Stomach (tissue), 9 donors: ENCODE measurements around the gene ITGA5. TPM values are rescaled to one million over a fixed set of nuclear protein-coding genes. Genes with fewer than 3 reads are reported as not detected.

Experiments used
- DNase-seq, 2 donors: peaks; one replicate each; pipeline versions ENCODE4 v3.0.0 to v3.0.0-alpha.2; 2013 to 2019
- H3K27ac ChIP-seq, 5 donors: fragments of 200-600 bp in 4 of 5; sonication (generic) in 4 of 5; one replicate each; pipeline ENCODE4 v1.5.1; 2013 to 2019; ENCODE audit warnings: mild to moderate bottlenecking in 1 of 5, moderate library complexity in 1 of 5
- H3K27me3 ChIP-seq, 3 donors: fragments of 200-600 bp; sonication (generic); one replicate each; pipeline ENCODE4 v1.5.1; 2017 to 2019; ENCODE audit warnings: mixed run types in 1 of 3
- H3K36me3 ChIP-seq, 4 donors: fragments of 200-600 bp; sonication (generic); 1 replicate in 3 of 4; 2 replicates in 1 of 4; pipeline ENCODE4 v1.5.1; 2016 to 2019
- H3K4me1 ChIP-seq, 4 donors: fragments of 200-600 bp; sonication (generic); one replicate each; pipeline ENCODE4 v1.5.1; 2016 to 2019
- H3K4me3 ChIP-seq, 4 donors: fragments of 200-600 bp; sonication (generic) in 3 of 4; one replicate each; pipeline ENCODE4 v1.5.1; 2016 to 2019; ENCODE audit warnings: mild to moderate bottlenecking in 1 of 4
- H3K9me3 ChIP-seq, 4 donors: fragments of 200-600 bp; sonication (generic); one replicate each; pipeline ENCODE4 v1.5.1; 2016 to 2019
- EP300 ChIP-seq: sonication (generic); formaldehyde crosslinking; IDR thresholded peaks from one replicate; pipeline ENCODE4 v1.6.1; 2017; ENCODE audit warnings: antibody characterized with exemption
- POLR2A ChIP-seq, 4 donors: fragments of 450-650 bp; IDR thresholded peaks; one replicate each; pipeline ENCODE4 v1.6.1; 2016; ENCODE audit warnings: antibody characterized with exemption in 4 of 4, control low read depth in 2 of 4, mild to moderate bottlenecking in 1 of 4, moderate library complexity in 1 of 4
- POLR2AphosphoS5 ChIP-seq, 3 donors: sonication (generic); formaldehyde crosslinking; IDR thresholded peaks; one replicate each; pipeline ENCODE4 v1.6.1; 2016; ENCODE audit warnings: antibody characterized with exemption in 3 of 3
- WGBS, 5 donors: extraction: QIAGEN DNeasy Blood & Tissue Kit in 3 of 5; methylation state at CpG; one replicate each; pipeline versions ENCODE4 v1.1.5 to v1.1.7; 2013 to 2018; 5-methylcytosine and 5-hydroxymethylcytosine counted together
- intact Hi-C: fragments of 100-400 bp; cut with DNase I; formaldehyde crosslinking; loops from one replicate; pipeline ENCODE4 v1.15.1; 2023; ENCODE audit warnings: low total_unique reads
- polyA plus RNA-seq, 3 donors: library from polyadenylated mRNA; stranded (reverse); fragments of 200-250 nt; gene quantifications; one replicate each; pipeline ENCODE4 v1.2.3, GENCODE V29; 2013
- total RNA-seq, 5 donors: library from RNA; depleted of rRNA; stranded (reverse); fragments of >200 nt; gene quantifications; one replicate each; pipeline versions ENCODE4 v1.1.0 to v1.2.3, GENCODE V29; 2014 to 2016
- TF ChIP-seq, protein P1 (sequence below), 7 experiments: fragments of 450-650 bp in 4 of 7; fragments of 200-600 bp in 3 of 7; sonication (generic) in 3 of 7; IDR thresholded peaks; one replicate each; pipeline ENCODE4 v1.5.1; 2016 to 2019; ENCODE audit warnings: antibody characterized with exemption in 7 of 7, control low read depth in 2 of 7, mild to moderate bottlenecking in 1 of 7
- donor health status: healthy with polysubstance abuse.
- donor health status: Bipolar disorder and iron deficiency.
- donor health status: healthy.

Gene ITGA5
- total and polyA plus RNA-seq, 8 donors: 29.3 to 182 (median 85.0) TPM

DNA sequence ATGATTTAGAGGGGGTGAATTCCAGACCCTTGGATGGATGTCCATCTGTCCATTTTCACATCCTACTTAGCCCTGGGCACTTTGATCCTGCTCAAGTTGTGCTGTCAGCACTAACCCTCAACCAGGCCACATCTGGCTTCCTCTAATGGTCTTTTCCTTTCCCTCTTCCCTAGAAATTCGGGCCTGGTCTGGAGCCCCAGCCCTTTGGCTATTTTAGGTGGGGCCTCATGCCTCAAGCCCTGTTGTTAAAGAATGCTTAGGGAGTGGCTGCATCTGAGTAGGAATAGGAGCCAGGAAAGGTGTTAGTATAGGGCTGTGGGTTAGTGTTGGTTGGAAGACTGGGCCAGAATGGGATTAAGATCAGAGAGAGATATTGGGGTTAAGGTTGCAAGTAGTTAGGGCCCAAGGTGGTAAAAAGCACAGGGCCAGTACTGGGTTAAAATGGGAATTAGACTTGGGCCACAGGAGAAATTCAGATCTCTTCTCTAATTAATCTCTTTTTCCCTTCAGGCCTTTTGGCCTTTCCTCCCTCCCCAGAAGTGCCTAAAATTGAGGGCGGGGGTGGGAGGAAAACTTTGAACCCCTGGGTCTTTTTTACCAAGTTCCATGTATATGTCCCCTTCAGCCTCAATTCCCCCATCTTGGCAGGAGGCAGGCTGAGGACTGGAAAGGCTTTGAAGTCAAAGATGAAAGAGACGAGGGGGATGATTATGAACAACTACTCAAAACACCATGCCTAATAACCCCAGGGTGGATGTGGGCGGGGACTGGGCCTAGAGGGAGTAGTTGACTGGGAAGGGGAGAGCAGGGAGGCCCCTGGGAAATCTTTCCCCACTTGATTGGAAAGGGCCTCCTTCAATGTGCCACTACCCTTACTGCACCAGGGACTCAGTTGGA, 30.6 kb downstream of the ITGA5 start:
- Histone ChIP-seq H3K36me3 (peaks cover 0 to 11% (median 0%) of the 10 kb centered on the region in 4 donors), H3K4me1 (peaks cover 0 to 58% (median 28%) of the 10 kb centered on the region in 4 donors), H3K9me3 (no peaks in the 10 kb centered on the region), H3K27me3 (no peaks in the 10 kb centered on the region), H3K27ac (peak overlapping the region in 1 of 5 donors; percentile 46), H3K4me3 (no peak overlapping the region)
- TF ChIP-seq EP300: no peak
- no peak for TF ChIP-seq POLR2AphosphoS5 (IDR thresholded peaks at IDR 0.05)
- no peak for TF ChIP-seq POLR2A (IDR thresholded peaks at IDR 0.05)
- TF ChIP-seq, protein P1, sequence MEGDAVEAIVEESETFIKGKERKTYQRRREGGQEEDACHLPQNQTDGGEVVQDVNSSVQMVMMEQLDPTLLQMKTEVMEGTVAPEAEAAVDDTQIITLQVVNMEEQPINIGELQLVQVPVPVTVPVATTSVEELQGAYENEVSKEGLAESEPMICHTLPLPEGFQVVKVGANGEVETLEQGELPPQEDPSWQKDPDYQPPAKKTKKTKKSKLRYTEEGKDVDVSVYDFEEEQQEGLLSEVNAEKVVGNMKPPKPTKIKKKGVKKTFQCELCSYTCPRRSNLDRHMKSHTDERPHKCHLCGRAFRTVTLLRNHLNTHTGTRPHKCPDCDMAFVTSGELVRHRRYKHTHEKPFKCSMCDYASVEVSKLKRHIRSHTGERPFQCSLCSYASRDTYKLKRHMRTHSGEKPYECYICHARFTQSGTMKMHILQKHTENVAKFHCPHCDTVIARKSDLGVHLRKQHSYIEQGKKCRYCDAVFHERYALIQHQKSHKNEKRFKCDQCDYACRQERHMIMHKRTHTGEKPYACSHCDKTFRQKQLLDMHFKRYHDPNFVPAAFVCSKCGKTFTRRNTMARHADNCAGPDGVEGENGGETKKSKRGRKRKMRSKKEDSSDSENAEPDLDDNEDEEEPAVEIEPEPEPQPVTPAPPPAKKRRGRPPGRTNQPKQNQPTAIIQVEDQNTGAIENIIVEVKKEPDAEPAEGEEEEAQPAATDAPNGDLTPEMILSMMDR (IDR thresholded peaks at IDR 0.05): no peak
- intact Hi-C loops: no loop called here
- WGBS, 5 donors: 67 to 80% (median 73%) methylated on average over 4 of the region's 4 CpGs
- DNase-seq: no peak

DNA sequence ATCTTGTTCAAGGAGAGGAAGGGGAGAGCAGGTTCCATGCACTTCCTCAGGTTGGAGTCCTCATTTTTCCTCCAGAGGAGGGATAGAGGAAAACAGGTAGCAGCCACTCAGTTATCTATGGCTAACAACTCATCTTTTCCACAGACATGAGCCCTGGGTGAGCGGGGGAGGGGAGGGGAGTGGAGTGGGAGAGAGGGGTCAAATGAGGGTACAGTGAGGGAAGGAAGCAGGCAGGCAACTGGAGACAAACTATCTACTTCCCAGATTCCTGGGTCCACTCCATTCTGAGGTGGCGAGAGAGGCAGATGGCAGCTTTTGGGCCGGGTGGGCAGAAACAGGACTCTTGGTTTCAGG, 32.0 kb downstream of the ITGA5 start:
- TF ChIP-seq EP300 (no peak), POLR2A (IDR thresholded peaks at IDR 0.05) (no peak), POLR2AphosphoS5 (IDR thresholded peaks at IDR 0.05) (no peak)
- TF ChIP-seq, protein P1 (IDR thresholded peaks at IDR 0.05): no peak
- Histone ChIP-seq H3K4me1 (peaks cover 0 to 57% (median 28%) of the 10 kb centered on the region in 4 donors), H3K4me3 (no peak overlapping the region), H3K36me3 (peaks cover 0 to 3% (median 0%) of the 10 kb centered on the region in 4 donors), H3K27ac (no peak overlapping the region), H3K27me3 (no peaks in the 10 kb centered on the region), H3K9me3 (no peaks in the 10 kb centered on the region)
- intact Hi-C loops: no loop called here
- no peak for DNase-seq
- WGBS, 5 donors: 87 to 98% (median 96%) methylated on average over 3 of the region's 3 CpGs

- WGBS, 5 donors: 81 to 95% (median 89%) methylated on average over 3 of the region's 3 CpGs
- DNase-seq: no peak
- TF ChIP-seq POLR2AphosphoS5 (IDR thresholded peaks at IDR 0.05): no peak
- H3K4me3 ChIP-seq: no peak overlapping the region
- H3K36me3 ChIP-seq: no peaks in the 10 kb centered on the region
- peak overlapping the region in 3 of 5 donors; percentile 53 to 73 (median 72) for H3K27ac ChIP-seq
- H3K9me3 ChIP-seq: no peaks in the 10 kb centered on the region
- H3K27me3 ChIP-seq: no peaks in the 10 kb centered on the region
- intact Hi-C loops: no loop called here
- H3K4me1 ChIP-seq: peaks cover 0 to 52% (median 23%) of the 10 kb centered on the region in 4 donors
These were observed 32.5 kb downstream of the ITGA5 start for GRCh38 chr12:54386403-54387113.

DNA sequence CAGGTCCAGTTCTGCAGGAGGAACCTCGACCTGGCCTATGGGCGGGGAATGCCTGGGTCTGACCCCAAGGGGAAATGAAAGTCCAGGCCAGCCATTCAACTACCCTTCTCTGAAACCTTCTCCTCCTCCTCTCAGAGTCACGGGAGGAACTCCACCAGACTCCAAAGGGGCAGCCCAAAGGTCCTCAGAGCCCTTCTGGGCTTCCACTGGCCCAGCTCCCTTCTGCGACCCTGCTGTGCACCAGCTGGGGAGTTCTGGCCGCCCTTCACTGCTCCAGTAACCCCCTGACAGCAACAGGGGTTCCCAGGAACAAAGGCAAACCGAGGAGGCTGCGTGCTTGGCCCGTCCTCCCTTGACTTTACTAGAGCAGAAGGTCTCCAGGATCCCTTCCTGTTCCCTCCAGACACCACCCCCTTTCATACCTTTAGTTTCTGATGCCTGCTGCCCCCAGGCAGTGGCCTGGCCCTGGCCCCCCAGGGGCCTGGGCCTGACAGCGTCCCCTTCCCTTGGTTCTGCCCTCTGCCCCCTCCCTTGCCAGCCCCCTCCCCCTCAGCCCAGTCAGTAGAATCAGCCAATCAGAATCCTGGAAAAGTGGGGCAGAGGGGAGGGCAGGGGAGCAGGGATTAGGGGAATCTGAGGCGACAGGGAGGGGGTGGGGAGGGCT, 33.7 kb downstream of the ITGA5 start:
- peak overlapping the region; percentile 15 to 73 (median 54) for H3K27ac ChIP-seq
- H3K9me3 ChIP-seq: no peaks in the 10 kb centered on the region
- intact Hi-C loops: no loop called here
- peaks cover 0 to 40% (median 13%) of the 10 kb centered on the region in 4 donors for H3K4me1 ChIP-seq
- H3K27me3 ChIP-seq: no peaks in the 10 kb centered on the region
- H3K4me3 ChIP-seq: no peak overlapping the region
- 42 to 64% (median 62%) methylated on average over 10 of the region's 10 CpGs for WGBS, 5 donors
- TF ChIP-seq POLR2A (IDR thresholded peaks at IDR 0.05) (no peak), POLR2AphosphoS5 (IDR thresholded peaks at IDR 0.05) (no peak), EP300 (no peak)
- TF ChIP-seq, protein P1 (IDR thresholded peaks at IDR 0.05): no peak
- H3K36me3 ChIP-seq: no peaks in the 10 kb centered on the region
- no peak for DNase-seq
